ENCODE measurements around the gene RIOK1.

Gene RIOK1

GRCh38 chr6:7406743-7407142 is 17.1 kb downstream of the RIOK1 start:
- in situ Hi-C loops (cut with HindIII; ENCODE audit: low sequenced_read_pairs): no loop called here

- in situ Hi-C loops (cut with HindIII; ENCODE audit: low sequenced_read_pairs): no loop called here
Measured at GRCh38 chr6:7409740-7410139, 20.1 kb downstream of the RIOK1 start.

GRCh38 chr6:7410851-7411250 is 21.2 kb downstream of the RIOK1 start:
- in situ Hi-C loops (cut with HindIII; ENCODE audit: low sequenced_read_pairs): no loop called here

- in situ Hi-C loops (cut with HindIII; ENCODE audit: low sequenced_read_pairs): no loop called here
Measured at GRCh38 chr6:7411328-7411727, 21.7 kb downstream of the RIOK1 start.

- in situ Hi-C loops (cut with HindIII; ENCODE audit: low sequenced_read_pairs): no loop called here
Measured at GRCh38 chr6:7413151-7413823, 23.7 kb downstream of the RIOK1 start.

GRCh38 chr6:7414811-7415210 is 25.2 kb downstream of the RIOK1 start:
- in situ Hi-C loops (cut with HindIII; ENCODE audit: low sequenced_read_pairs): no loop called here

- in situ Hi-C loops (cut with HindIII; ENCODE audit: low sequenced_read_pairs): no loop called here
Measured at GRCh38 chr6:7417684-7418083, 28.1 kb downstream of the RIOK1 start.

GRCh38 chr6:7418238-7418905 is 28.8 kb downstream of the RIOK1 start:
- in situ Hi-C loops (cut with HindIII; ENCODE audit: low sequenced_read_pairs): no loop called here

- in situ Hi-C loops (cut with HindIII; ENCODE audit: low sequenced_read_pairs): no loop called here
Measured at GRCh38 chr6:7419065-7419464, 29.5 kb downstream of the RIOK1 start.

GRCh38 chr6:7421066-7421465 is 31.5 kb downstream of the RIOK1 start:
- in situ Hi-C loops (cut with HindIII; ENCODE audit: low sequenced_read_pairs): no loop called here

- in situ Hi-C loops (cut with HindIII; ENCODE audit: low sequenced_read_pairs): no loop called here
Measured at GRCh38 chr6:7424058-7424457, 34.5 kb downstream of the RIOK1 start.

GRCh38 chr6:7424967-7425807 is 35.6 kb downstream of the RIOK1 start:
- in situ Hi-C loops (cut with HindIII; ENCODE audit: low sequenced_read_pairs): no loop called here

GRCh38 chr6:7425808-7426190 is 36.2 kb downstream of the RIOK1 start:
- in situ Hi-C loops (cut with HindIII; ENCODE audit: low sequenced_read_pairs): no loop called here

GRCh38 chr6:7426447-7427169 is 37.0 kb downstream of the RIOK1 start:
- in situ Hi-C loops (cut with HindIII; ENCODE audit: low sequenced_read_pairs): no loop called here

GRCh38 chr6:7431313-7431673 is 41.7 kb downstream of the RIOK1 start:
- in situ Hi-C loops (cut with HindIII; ENCODE audit: low sequenced_read_pairs): no loop called here

- in situ Hi-C loops (cut with HindIII; ENCODE audit: low sequenced_read_pairs): no loop called here
Measured at GRCh38 chr6:7431674-7432390, 42.2 kb downstream of the RIOK1 start.

GRCh38 chr6:7432391-7433120 is 42.9 kb downstream of the RIOK1 start:
- in situ Hi-C loops (cut with HindIII; ENCODE audit: low sequenced_read_pairs): no loop called here

- in situ Hi-C loops (cut with HindIII; ENCODE audit: low sequenced_read_pairs): no loop called here
Measured at GRCh38 chr6:7433121-7433617, 43.6 kb downstream of the RIOK1 start.

- in situ Hi-C loops (cut with HindIII; ENCODE audit: low sequenced_read_pairs): loop anchor here (5.0 kb wide), 1 partner anchor 63 kb away; no protein-coding TSS in a partner anchor
Measured at GRCh38 chr6:7434672-7435071, 45.1 kb downstream of the RIOK1 start.

GRCh38 chr6:7438011-7438410 is 48.4 kb downstream of the RIOK1 start:
- in situ Hi-C loops (cut with HindIII; ENCODE audit: low sequenced_read_pairs): loop anchor here (5.0 kb wide), 1 partner anchor 59 kb away; no protein-coding TSS in a partner anchor
